Activated CD8-positive, alpha-beta memory T cell treated with anti-CD3 and anti-CD28 coated beads for 48 hours (primary cell): Measurements from ENCODE around the gene MDP1.

Experiments
- DNase-seq, 3 experiments: peaks; one replicate each; pipeline ENCODE4 v3.0.0-alpha.2; 2020; ENCODE audit warnings: low read depth in 2 of 3, low spot score in 2 of 3

MDP1 gene

GRCh38 chr14:24182110-24182882 lies 33.6 kb downstream of the MDP1 start:
- DNase-seq = no peak

DNA sequence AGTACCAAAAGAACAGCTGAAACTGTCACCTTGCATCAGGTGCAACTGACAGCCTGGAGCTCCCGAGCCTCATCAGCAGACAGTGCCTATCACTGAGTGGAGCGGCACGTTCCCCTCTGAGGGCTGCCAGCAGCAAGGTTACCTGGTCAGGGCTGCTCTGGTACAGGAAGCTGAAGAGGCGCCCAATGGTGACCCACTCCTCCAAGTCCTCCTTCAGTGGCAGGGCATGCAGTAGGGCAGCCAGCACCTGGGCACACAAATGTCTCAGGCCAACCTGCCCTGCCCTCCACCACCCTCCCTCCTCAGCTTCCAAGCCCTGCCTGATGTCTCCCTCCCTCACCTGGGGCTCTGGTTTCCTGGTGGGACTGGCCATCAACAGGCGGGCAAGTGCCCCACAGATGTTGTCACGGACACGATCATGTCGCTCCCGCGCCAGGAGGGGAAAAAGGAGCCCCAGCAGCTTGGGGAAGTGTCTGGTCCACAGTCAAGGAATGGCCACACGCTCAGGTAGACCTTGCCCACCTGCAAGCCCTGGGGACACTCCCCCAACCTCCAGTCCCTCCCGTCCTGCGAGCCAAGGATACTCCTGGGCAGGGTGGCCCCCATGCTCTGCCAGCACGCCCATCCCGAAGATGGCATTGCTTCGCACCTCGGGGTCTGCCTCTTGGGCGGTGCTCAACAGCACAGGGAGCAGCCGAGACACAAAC lies 34.3 kb downstream of the MDP1 start:
- DNase-seq = no peak

- DNase-seq = no peak
These were observed 35.7 kb downstream of the MDP1 start for GRCh38 chr14:24179961-24180796.

- DNase-seq = no peak
These were observed 36.4 kb downstream of the MDP1 start for GRCh38 chr14:24179294-24179960.

GRCh38 chr14:24178399-24179178 lies 37.3 kb downstream of the MDP1 start:
- no peak for DNase-seq

DNA sequence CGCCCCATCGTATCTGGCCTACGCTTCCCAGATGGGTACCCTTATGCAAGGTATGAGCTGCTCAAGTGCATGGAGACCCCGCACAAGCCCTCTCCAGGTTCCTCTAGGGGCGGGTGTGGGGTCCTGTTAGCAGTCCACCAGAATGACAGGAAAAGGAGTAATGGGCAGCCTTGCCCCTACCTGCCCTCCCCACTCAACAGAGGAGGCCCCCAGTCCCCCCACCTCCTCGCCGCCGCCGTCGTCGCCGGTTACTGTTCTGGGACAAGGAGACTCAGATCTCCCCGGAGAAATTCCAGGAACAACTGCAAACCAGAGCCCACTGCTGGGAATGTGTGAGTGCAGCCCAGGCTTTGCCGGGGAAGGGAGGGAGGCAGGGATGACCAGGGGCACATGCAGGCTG lies 38.0 kb downstream of the MDP1 start:
- DNase-seq = no peak

GRCh38 chr14:24177041-24177825 lies 38.6 kb downstream of the MDP1 start:
- DNase-seq = no peak

DNA sequence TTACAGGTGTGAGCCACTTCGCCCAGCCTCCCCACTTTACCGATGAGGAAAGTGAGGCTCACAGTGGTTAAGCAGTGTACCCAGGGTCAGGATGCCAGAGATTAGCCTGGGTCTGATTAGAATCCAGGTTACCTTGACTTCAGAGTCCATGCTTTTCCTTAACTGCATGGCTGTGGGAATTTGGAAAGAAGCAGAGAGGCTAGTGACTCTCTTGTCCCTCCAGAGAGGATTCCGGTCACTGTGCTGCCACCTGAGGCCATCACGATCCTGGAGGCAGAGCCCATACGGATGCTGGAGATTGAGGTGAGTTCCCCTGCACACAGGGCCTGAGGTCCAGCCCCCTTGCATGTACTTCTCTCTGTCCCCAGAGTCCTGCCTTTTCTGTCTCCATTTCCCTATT lies 39.3 kb downstream of the MDP1 start:
- no peak for DNase-seq

DNA sequence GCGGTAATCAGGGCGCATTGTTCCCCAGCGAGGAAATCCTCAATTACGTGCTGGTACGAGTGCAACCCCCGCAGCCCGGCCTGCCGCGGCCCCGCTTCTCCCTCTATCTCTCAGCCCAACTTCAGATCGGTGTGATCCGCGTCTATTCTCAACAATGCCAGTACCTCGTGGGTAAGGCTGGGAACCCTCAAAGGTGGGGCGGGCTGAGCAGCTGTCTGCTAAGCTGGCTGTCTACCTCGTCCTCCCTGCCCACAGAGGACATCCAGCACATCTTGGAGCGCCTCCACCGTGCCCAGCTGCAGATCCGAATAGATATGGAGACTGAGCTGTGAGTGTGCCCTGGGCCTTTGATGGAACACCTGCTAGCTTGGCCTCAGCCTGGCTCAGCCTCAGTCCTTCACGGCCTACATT lies 43.0 kb downstream of the MDP1 start:
- no peak for DNase-seq

DNA sequence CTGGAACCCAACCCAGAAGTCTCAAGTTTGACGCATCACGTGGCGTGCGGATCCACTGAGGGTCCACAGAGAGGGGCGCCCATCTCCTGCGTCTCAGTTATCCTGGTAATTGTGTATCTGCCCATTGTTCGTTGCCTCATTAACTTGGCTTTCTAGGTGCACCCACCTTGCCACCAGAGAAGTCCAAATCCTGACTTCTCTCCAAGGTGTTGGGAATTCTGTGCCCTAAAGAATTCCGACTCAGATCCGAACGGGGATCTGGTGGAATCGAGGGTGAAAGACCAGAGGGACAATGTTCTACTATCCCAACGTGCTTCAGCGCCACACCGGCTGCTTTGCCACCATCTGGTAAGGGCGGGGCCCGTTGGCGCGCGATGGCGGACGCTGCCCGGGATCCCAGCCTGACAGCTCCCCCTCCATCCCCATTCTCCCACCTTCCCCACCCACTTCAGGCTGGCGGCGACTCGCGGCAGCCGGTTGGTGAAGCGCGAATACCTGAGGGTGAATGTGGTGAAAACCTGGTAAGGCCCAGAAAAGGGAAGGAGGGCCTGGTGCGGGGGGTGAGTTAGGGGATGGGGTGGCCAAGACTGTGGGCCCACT lies 43.5 kb downstream of the MDP1 start:
- no peak for DNase-seq

DNA sequence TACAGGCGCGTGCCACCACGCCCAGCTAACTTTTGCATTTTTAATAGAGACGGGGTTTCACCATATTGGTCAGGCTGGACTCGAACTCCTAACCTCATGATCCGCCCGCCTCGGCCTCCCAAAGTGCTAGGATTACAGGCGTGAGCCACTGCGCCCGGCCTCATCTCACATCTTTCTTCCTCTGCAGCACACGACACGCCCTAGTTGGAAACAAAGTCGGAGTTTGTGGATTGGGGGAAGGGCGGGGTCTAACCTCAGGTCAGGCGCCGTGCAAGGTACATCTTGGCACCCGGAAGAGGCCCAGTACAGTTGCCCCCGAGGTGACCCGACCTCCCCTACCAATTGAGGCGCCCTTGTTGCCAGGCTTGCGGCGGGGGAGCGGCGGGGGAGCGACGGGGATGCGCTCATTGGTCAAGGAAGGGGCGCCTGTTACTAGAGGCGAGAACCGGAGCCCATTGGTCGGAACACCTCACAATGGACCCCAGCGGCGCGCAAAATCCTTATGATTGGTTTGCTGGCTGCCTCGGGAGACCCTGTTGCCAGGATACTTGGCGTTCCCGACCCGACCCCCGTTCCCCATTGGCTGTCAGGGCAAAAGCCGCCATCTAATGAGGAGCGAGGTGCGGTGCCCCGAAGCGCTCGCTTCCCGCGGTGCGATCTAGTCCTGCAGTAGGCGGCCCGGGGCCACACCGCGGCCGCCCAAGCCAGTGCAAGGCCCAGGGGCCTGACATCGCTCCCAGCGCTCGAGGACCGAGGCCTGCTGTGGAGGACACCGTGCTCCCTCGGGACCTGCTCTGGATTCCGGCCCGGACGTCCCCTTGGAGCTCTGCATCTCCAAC lies 44.2 kb downstream of the MDP1 start, which contains the start of gene REC8:
TSS of gene REC8 (plus strand) at position 659 of the 839 bp plus-strand sequence. CDS start 473 bp downstream, outside the sequence.
- peak; percentile 41 to 70 (median 50) for DNase-seq

GRCh38 chr14:24167469-24168114 lies 48.3 kb downstream of the MDP1 start:
- no peak for DNase-seq

GRCh38 chr14:24165785-24166184 lies 50.1 kb downstream of the MDP1 start:
- DNase-seq = no peak

DNA sequence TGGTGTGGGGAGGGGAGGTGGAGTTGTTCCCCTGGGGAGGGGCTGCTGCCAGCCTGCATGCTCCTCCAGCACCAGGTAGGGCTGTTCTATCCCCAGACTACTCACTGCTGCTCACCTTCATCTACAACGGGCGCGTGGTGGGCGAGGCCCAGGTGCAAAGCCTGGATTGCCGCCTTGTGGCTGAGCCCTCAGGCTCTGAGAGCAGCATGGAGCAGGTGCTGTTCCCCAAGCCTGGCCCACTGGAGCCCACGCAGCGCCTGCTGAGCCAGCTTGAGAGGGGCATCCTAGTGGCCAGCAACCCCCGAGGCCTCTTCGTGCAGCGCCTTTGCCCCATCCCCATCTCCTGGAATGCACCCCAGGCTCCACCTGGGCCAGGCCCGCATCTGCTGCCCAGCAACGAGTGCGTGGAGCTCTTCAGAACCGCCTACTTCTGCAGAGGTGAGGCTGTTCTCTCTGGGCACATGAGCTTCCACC lies 51.3 kb downstream of the MDP1 start:
- DNase-seq = no peak
